Islet precursor cell (in vitro differentiated cells): ENCODE measurements around the gene UBASH3B.
A peak's percentile ranks its signal among the peaks of the same experiment; 100 is the strongest.
"Not testable (repeated sequence)": the region's sequence is repeated elsewhere in the genome, so short reads cannot be mapped to it uniquely, and the experiment has no call there.

Experiments used
- DNase-seq: peaks from one replicate; pipeline ENCODE4 v3.0.0-alpha.2; 2018

UBASH3B gene

GRCh38 chr11:122711831-122712381, 56.4 kb downstream of the UBASH3B start:
- DNase-seq, result no peak

GRCh38 chr11:122714004-122714403, 58.5 kb downstream of the UBASH3B start:
- no peak for DNase-seq

- no peak for DNase-seq
Observed at GRCh38 chr11:122714484-122714883, 59.0 kb downstream of the UBASH3B start.

- no peak for DNase-seq
Observed at GRCh38 chr11:122715548-122716440, 60.3 kb downstream of the UBASH3B start.

GRCh38 chr11:122717264-122717867, 61.8 kb downstream of the UBASH3B start:
- DNase-seq, result no peak

- DNase-seq, result peak; percentile 86
Observed at GRCh38 chr11:122720107-122720881, 64.8 kb downstream of the UBASH3B start.

GRCh38 chr11:122721201-122721963, 65.9 kb downstream of the UBASH3B start:
- no peak for DNase-seq

- no peak for DNase-seq
Observed at GRCh38 chr11:122721964-122722266, 66.4 kb downstream of the UBASH3B start.

- no peak for DNase-seq
Observed at GRCh38 chr11:122723106-122723505, 67.6 kb downstream of the UBASH3B start.

- DNase-seq, result no peak
Observed at GRCh38 chr11:122723576-122723975, 68.1 kb downstream of the UBASH3B start.

- peak; percentile 69 for DNase-seq
Observed at GRCh38 chr11:122724520-122724919, 69.0 kb downstream of the UBASH3B start.

GRCh38 chr11:122726028-122726427, 70.5 kb downstream of the UBASH3B start:
- no peak for DNase-seq

- no peak for DNase-seq
Observed at GRCh38 chr11:122727101-122727929, 71.8 kb downstream of the UBASH3B start.

- DNase-seq, result no peak
Observed at GRCh38 chr11:122728561-122728960, 73.0 kb downstream of the UBASH3B start.

GRCh38 chr11:122729139-122729538, 73.6 kb downstream of the UBASH3B start:
- DNase-seq, result no peak

GRCh38 chr11:122730694-122731093, 75.2 kb downstream of the UBASH3B start:
- DNase-seq, result not testable (repeated sequence)

- DNase-seq, result no peak
Observed at GRCh38 chr11:122731500-122731913, 76.0 kb downstream of the UBASH3B start.

- DNase-seq, result no peak
Observed at GRCh38 chr11:122732342-122733315, 77.1 kb downstream of the UBASH3B start.

GRCh38 chr11:122733318-122733717, 77.8 kb downstream of the UBASH3B start:
- no peak for DNase-seq

- DNase-seq, result no peak
Observed at GRCh38 chr11:122734848-122735496, 79.5 kb downstream of the UBASH3B start.
